GM12878 (cell line): ENCODE results near the gene SNED1. TPM values are rescaled to one million over a fixed set of nuclear protein-coding genes. Genes with fewer than 3 reads are reported as not detected.
A peak's percentile ranks its signal among the peaks of the same experiment; 100 is the strongest.

Source experiments
- ATAC-seq: fragments of 200-7000 bp; cut with Tn5 transposase; 3 replicates; pipeline ENCODE4 v1.9.1; 2020; ENCODE audit warnings: mild to moderate bottlenecking, moderate library complexity
- BruUV-seq: library from RNA; stranded (reverse); fragments of 400-500 nt; replicated peaks from 2 replicates; lab custom pipeline; 2021; lab: Mats Ljungman, UMichigan
- CTCF ChIA-PET: fragments of 300-600 bp; sonication (Branson Sonifier 250); formaldehyde crosslinking; extraction: SDS; loops from one replicate; lab custom pipeline; 2021; ENCODE audit warnings: inconsistent platforms; lab: Yijun Ruan, JAX
- POLR2A ChIA-PET: fragments of 350-600 bp; formaldehyde crosslinking; extraction: SDS; loops from one replicate; lab custom pipeline; 2021; ENCODE audit warnings: inconsistent platforms; lab: Charles Lee
- RAD21 ChIA-PET: fragments of 300-600 bp; sonication (Branson Sonifier 250); formaldehyde crosslinking; loops from one replicate; lab custom pipeline; 2023; ENCODE audit warnings: antibody characterized with exemption; ENCODE audit not compliant: unreplicated experiment; lab: Charles Lee
- SMC1A ChIA-PET: fragments of 300-600 bp; sonication (Branson Sonifier 250); formaldehyde crosslinking; loops from one replicate; lab custom pipeline; 2023; ENCODE audit not compliant: unreplicated experiment, uncharacterized antibody; lab: Charles Lee
- DNase-seq: peaks from one replicate; pipeline ENCODE4 v3.0.0-alpha.2; 2011; ENCODE audit warnings: low read depth, low spot score
- FAIRE-seq: peaks from 3 replicates; lab custom pipeline; 2011; peaks lifted over from hg19 to GRCh38; lab: Jason Lieb, UNC
- H2AFZ ChIP-seq: 2 replicates; pipeline ENCODE4 v1.6.0; 2011; ENCODE audit warnings: low read depth, low read length, control low read depth; ENCODE audit not compliant: control insufficient read depth
- H3K27ac ChIP-seq: 2 replicates; pipeline ENCODE4 v1.5.1; 2011; ENCODE audit warnings: control low read depth; ENCODE audit not compliant: control insufficient read depth, insufficient read depth
- H3K27me3 ChIP-seq, 2 experiments: replicated peaks in 1 of 2; 2 replicates each; pipeline versions ENCODE4 v1.6.0 to v1.6.1; 2011; ENCODE audit warnings: low read length in 1 of 2; ENCODE audit not compliant: control insufficient read depth in 2 of 2, insufficient read depth in 2 of 2
- H3K36me3 ChIP-seq, 2 experiments: 2 replicates each; pipeline ENCODE4 v1.5.1; 2011; ENCODE audit warnings: low read length in 1 of 2; ENCODE audit not compliant: control insufficient read depth in 2 of 2, insufficient read depth in 2 of 2
- H3K4me1 ChIP-seq: 2 replicates; pipeline ENCODE4 v1.6.1; 2011; ENCODE audit warnings: mild to moderate bottlenecking, low read length, moderate library complexity, mixed read lengths; ENCODE audit not compliant: control insufficient read depth, insufficient read depth
- H3K4me2 ChIP-seq: 2 replicates; pipeline ENCODE4 v1.6.0; 2011; ENCODE audit warnings: control low read depth; ENCODE audit not compliant: control insufficient read depth, insufficient read depth
- H3K4me3 ChIP-seq: fragments of 200-600 bp; sonication (generic); 2 replicates; pipeline ENCODE4 v1.5.1; 2016
- H3K79me2 ChIP-seq: 2 replicates; pipeline ENCODE4 v1.6.0; 2011; ENCODE audit warnings: low read length; ENCODE audit not compliant: control insufficient read depth, insufficient read depth
- H3K9ac ChIP-seq: 2 replicates; pipeline ENCODE4 v1.8.0; 2011; ENCODE audit warnings: low read length, control low read depth, mixed read lengths; ENCODE audit not compliant: control insufficient read depth, insufficient read depth
- H3K9me3 ChIP-seq: replicated peaks from 3 replicates; pipeline ENCODE4 v1.5.1; 2011; ENCODE audit warnings: mild to moderate bottlenecking, low read length; ENCODE audit not compliant: control insufficient read depth, insufficient read depth
- H4K20me1 ChIP-seq: 2 replicates; pipeline ENCODE4 v1.6.0; 2011; ENCODE audit not compliant: control insufficient read depth, insufficient read depth
- CBFB ChIP-seq: IDR thresholded peaks from 2 replicates; pipeline ENCODE4 v1.6.1; 2016; ENCODE audit warnings: antibody characterized with exemption, low read depth
- IKZF2 ChIP-seq, 2 experiments: fragments of 450-650 bp; IDR thresholded peaks; 2 replicates each; pipeline ENCODE4 v1.6.1; 2017; ENCODE audit warnings: mild to moderate bottlenecking in 2 of 2, moderate library complexity in 2 of 2
- JUNB ChIP-seq: IDR thresholded peaks from 2 replicates; pipeline ENCODE4 v1.6.1; 2016; ENCODE audit warnings: antibody characterized with exemption, mild to moderate bottlenecking
- NBN ChIP-seq: fragments of 450-650 bp; IDR thresholded peaks from 2 replicates; pipeline ENCODE4 v1.6.1; 2016
- SIN3A ChIP-seq: IDR thresholded peaks from 2 replicates; pipeline ENCODE4 v1.6.1; 2012; ENCODE audit warnings: low read depth, low read length, improper control_type of control experiment
- ZNF217 ChIP-seq: fragments of 450-650 bp; IDR thresholded peaks from 2 replicates; pipeline ENCODE4 v1.6.1; 2017; ENCODE audit warnings: antibody characterized with exemption, mild to moderate bottlenecking
- ZSCAN29 ChIP-seq: fragments of 450-650 bp; IDR thresholded peaks from 2 replicates; pipeline ENCODE4 v1.6.1; 2017; ENCODE audit warnings: mild to moderate bottlenecking, moderate library complexity
- WGBS: methylation state at CpG from one replicate; pipeline ENCODE4 v1.1.6; 2016; ENCODE audit warnings: low lambda C conversion rate; ENCODE audit not compliant: insufficient replicate concordance, insufficient coverage; ENCODE audit errors: missing lambda C conversion rate; 5-methylcytosine and 5-hydroxymethylcytosine counted together
- in situ Hi-C: fragments of 300-500 bp; cut with MboI; formaldehyde crosslinking; loops from 9 replicates; pipeline ENCODE4 v1.14.3; 2018; ENCODE audit warnings: mixed read lengths
- intact Hi-C: fragments of 100-400 bp; cut with micrococcal nuclease; formaldehyde crosslinking; loops from one replicate; pipeline ENCODE4 v1.14.2; 2022; ENCODE audit not compliant: unreplicated experiment
- polyA plus RNA-seq, 11 experiments: library from polyadenylated mRNA; depleted of rRNA in 4 of 11; unstranded in 6 of 11; stranded (reverse) in 5 of 11; fragments of >200 nt; fragmentation: Nextera tagmentation in 4 of 11; fragmentation: Illumina TruSeq in 1 of 11; extraction: Ambion mirVana in 4 of 11; extraction: Trizol in 1 of 11; gene quantifications; 1 replicate in 1 of 11; 2 replicates in 10 of 11; pipeline versions ENCODE4 v1.2.1 to v1.2.3, GENCODE V29; 2011 to 2016; ENCODE audit warnings: inconsistent platforms in 2 of 11, missing spikeins in 2 of 11, low read depth in 1 of 11
- total RNA-seq, 4 experiments: library from RNA; depleted of rRNA in 3 of 4; stranded (reverse); fragments of >200 nt in 3 of 4; fragmentation: Illumina TruSeq in 1 of 4; extraction: Trizol in 1 of 4; gene quantifications; 2 replicates each; pipeline versions ENCODE4 v1.2.1 to v1.2.3, GENCODE V29; 2013 to 2021
- TF ChIP-seq, protein P1 (sequence below): fragments of 450-650 bp; IDR thresholded peaks from 2 replicates; pipeline ENCODE4 v1.6.1; 2017; ENCODE audit warnings: borderline replicate concordance

The SNED1 gene
- total and polyA plus RNA-seq, 10 of the 15 experiments (the other 5 are each of a cell fraction or from before 2014, with no cell fraction given), result 0.05 to 8.4 (median 3.0) TPM

DNA sequence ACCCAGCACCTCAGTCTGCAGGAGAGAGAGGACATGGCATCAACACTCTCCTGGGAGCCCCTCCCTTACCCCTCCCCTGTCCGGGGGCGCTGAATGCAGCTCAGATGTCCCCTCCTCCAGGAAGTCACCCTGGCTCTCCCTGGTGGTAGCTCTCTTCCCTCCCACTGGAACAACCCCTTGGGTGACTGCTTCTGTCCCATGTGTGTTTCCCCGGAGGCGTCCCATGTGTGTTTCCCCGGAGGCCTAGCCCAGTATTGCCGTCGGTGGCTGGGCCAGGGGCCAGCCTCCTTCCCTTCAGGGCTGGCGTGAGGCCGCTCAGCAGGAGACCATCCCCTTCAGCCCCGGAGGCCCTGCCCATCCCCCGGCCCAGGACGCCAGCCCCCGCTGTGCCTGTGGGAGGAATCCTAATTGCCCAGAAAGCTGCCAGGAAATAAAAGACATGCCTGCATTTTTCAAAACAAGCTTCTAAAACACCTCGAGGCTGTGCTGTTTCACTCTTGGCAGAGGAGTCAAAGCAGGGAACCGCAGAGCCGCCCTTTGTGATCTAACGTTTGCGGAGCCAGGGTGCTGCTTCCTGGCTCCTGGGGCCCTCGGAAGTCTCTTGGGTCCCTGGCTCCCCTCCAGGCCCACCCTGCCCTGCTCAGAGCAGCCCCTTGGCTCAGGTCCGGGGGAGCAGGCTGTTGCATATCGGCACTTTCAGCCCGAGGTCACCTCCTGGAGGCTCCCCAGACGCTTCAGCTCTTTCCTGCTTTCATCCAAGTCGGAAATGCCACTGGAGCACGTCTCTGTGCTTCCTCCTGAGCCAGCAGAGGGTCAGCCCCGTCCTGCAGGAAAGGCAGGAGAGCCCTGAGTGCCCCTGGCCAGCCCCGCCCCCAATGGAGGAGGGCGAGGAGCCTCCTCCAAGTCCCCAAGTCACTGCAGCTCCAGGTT, 11.4 kb downstream of the SNED1 start:
- Histone ChIP-seq H2AFZ (no peak overlapping the region; the same call in 1 of the 2 replicates), H3K27me3 (peaks cover 0 to 2% of the 10 kb centered on the region in 2 experiments; a peak in 3 of 4 replicates), H3K36me3 (no peaks in the 10 kb centered on the region), H3K4me2 (peak overlapping the region; percentile 2; the same call in 1 of the 2 replicates), H3K79me2 (no peaks in the 10 kb centered on the region), H3K9me3 (no peaks in the 10 kb centered on the region), H3K9ac (no peak overlapping the region), H4K20me1 (no peaks in the 10 kb centered on the region), H3K4me1 (no peaks in the 10 kb centered on the region), H3K27ac (no peak overlapping the region), H3K4me3 (no peak overlapping the region)
- intact Hi-C loops (no loop called here), in situ Hi-C loops (no loop called here)
- FAIRE-seq, result no peak
- ATAC-seq, result peak; percentile 19; the same call in 1 of the 3 replicates
- no peak for DNase-seq
- ChIA-PET CTCF (no interaction called here), SMC1A (no interaction called here), RAD21 (interaction anchor here (0.5 kb wide), 1 partner anchor 35 kb away, joined by 3 read pairs; no protein-coding TSS in a partner anchor), POLR2A (no interaction called here)
- WGBS, result 19% methylated on average over 28 of the region's 28 CpGs
- no TSS peak for BruUV-seq
- TF ChIP-seq SIN3A, result no peak
- no peak for TF ChIP-seq IKZF2 (IDR thresholded peaks at IDR 0.05)
- TF ChIP-seq NBN, result no peak
- TF ChIP-seq CBFB, result no peak
- TF ChIP-seq, protein P1, sequence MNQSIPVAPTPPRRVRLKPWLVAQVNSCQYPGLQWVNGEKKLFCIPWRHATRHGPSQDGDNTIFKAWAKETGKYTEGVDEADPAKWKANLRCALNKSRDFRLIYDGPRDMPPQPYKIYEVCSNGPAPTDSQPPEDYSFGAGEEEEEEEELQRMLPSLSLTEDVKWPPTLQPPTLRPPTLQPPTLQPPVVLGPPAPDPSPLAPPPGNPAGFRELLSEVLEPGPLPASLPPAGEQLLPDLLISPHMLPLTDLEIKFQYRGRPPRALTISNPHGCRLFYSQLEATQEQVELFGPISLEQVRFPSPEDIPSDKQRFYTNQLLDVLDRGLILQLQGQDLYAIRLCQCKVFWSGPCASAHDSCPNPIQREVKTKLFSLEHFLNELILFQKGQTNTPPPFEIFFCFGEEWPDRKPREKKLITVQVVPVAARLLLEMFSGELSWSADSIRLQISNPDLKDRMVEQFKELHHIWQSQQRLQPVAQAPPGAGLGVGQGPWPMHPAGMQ, result no peak
- TF ChIP-seq ZNF217, result no peak
- no peak for TF ChIP-seq JUNB
- no peak for TF ChIP-seq ZSCAN29
